H1 (cell line): ENCODE results near the gene POU2F1. TPM values are rescaled to one million over a fixed set of nuclear protein-coding genes. Genes with fewer than 3 reads are reported as not detected.

Experiments used
- CTCF ChIP-seq, 3 experiments: IDR thresholded peaks; 1 replicate in 2 of 3; 2 replicates in 1 of 3; pipeline versions ENCODE4 v1.5.1 to v1.6.1; 2011; ENCODE audit warnings: low read length in 3 of 3, mild to moderate bottlenecking in 3 of 3, inconsistent platforms in 2 of 3, low read depth in 1 of 3, moderate library complexity in 1 of 3; ENCODE audit not compliant: insufficient read depth in 1 of 3; ENCODE audit errors: control extremely low read depth in 1 of 3
- EZH2 ChIP-seq: fragments of 200-600 bp; sonication (generic); IDR thresholded peaks from 2 replicates; pipeline ENCODE4 v1.7.1; 2012; ENCODE audit warnings: low read depth, mild to moderate bottlenecking, moderate library complexity, low read length, inconsistent platforms; ENCODE audit not compliant: severe bottlenecking
- GTF2F1 ChIP-seq: IDR thresholded peaks from 2 replicates; pipeline ENCODE4 v1.6.1; 2012; ENCODE audit warnings: low read depth, low read length, improper control_type of control experiment, borderline replicate concordance
- RBBP5 ChIP-seq: IDR thresholded peaks from 2 replicates; pipeline ENCODE4 v1.7.1; 2012; ENCODE audit warnings: low read depth, mild to moderate bottlenecking, inconsistent platforms, low read length, moderate library complexity, borderline replicate concordance
- SIN3A ChIP-seq, 2 experiments: IDR thresholded peaks in 1 of 2; conservative IDR thresholded peaks in 1 of 2; 2 replicates each; pipeline ENCODE4 v1.6.1; 2011 to 2012; ENCODE audit warnings: low read length in 2 of 2, improper control_type of control experiment in 1 of 2, low read depth in 1 of 2, mild to moderate bottlenecking in 1 of 2
- SIRT6 ChIP-seq: IDR thresholded peaks from one replicate; pipeline ENCODE4 v1.7.1; 2012; ENCODE audit warnings: low read length, inconsistent platforms
- TAF1 ChIP-seq: IDR thresholded peaks from 2 replicates; pipeline ENCODE4 v1.6.1; 2011; ENCODE audit warnings: mild to moderate bottlenecking, low read depth, low read length
- polyA plus RNA-seq, 7 experiments: library from polyadenylated mRNA; depleted of rRNA in 3 of 7; stranded (reverse) in 5 of 7; unstranded in 2 of 7; fragments of >200 nt in 5 of 7; fragments of 200-250 nt in 2 of 7; gene quantifications; 1 replicate in 5 of 7; 2 replicates in 1 of 7; 4 replicates in 1 of 7; pipeline versions ENCODE4 v1.2.1 to v1.2.3, GENCODE V29; 2011 to 2013; ENCODE audit warnings: missing spikeins in 2 of 7, mixed read lengths in 2 of 7
- total RNA-seq: library from RNA; stranded (reverse); fragmentation: NEBNext Ultra II Directional; extraction: Animal tissue kit (Norgen Biotek cat#: 25700); gene quantifications from 2 replicates; pipeline ENCODE4 v1.2.1, GENCODE V29; 2021

Gene POU2F1
- total and polyA plus RNA-seq, 2 of the 8 experiments (the other 6 are each of a cell fraction or from before 2014, with no cell fraction given) = 37.0 to 57.2 TPM

DNA sequence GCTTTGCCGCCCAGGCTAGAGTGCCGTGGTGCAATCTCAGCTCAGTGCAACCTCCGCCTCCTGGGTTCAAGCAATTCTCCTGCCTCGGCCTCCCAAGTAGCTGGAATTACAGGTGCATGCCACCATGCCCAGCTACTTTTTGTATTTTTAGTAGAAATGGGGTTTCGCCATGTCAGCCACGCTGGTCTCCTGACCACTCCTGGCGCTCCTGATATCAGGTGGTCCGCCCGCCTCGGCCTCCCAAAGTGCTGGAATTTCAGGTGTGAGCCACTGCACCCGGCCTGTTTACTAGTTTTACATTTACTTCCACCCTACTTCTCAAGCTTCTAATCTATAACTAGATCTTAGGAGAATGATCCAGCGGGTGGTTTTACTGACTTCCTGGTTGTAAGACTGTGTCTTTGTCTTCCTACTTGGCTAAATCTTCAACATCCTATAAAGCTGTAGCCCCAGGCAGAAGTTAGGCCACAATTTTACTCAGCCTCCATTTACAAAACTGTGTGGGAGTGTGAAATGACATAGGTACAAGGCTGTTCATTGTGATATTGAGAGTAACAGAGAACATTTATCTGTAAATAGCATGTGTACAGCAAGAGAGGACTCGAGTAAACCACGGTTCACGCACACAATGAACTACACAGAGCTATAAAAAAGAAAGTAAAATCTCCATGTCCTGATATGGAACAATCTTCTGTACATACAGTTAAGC is 9.6 kb upstream of the POU2F1 start (continued):
- TF ChIP-seq SIN3A (conservative IDR thresholded peaks at IDR 0.05 in 1 of 2, IDR thresholded peaks at IDR 0.05 in 1 of 2; ENCODE audit: low read depth in 1 of 2, low read length in 2 of 2) = no peak
- TF ChIP-seq SIRT6 = no peak
- no peak for TF ChIP-seq EZH2
- no peak for TF ChIP-seq TAF1
- TF ChIP-seq CTCF (IDR thresholded peaks at IDR 0.05; ENCODE audit: control extremely low read depth in 1 of 3, insufficient read depth in 1 of 3, low read depth in 1 of 3, low read length in 3 of 3) = no peak
- no peak for TF ChIP-seq RBBP5
- TF ChIP-seq GTF2F1 = no peak
